Iris pigment epithelial cell (primary cell): Measurements from ENCODE around the gene KANSL2.
A peak's percentile ranks its signal among the peaks of the same experiment; 100 is the strongest.
"Not testable (repeated sequence)": the region's sequence is repeated elsewhere in the genome, so short reads cannot be mapped to it uniquely, and the experiment has no call there.

ENCODE experiments used
- DNase-seq: peaks from one replicate; pipeline ENCODE4 v3.0.0-alpha.2; 2011; ENCODE audit warnings: low read depth

KANSL2 gene, protein sequence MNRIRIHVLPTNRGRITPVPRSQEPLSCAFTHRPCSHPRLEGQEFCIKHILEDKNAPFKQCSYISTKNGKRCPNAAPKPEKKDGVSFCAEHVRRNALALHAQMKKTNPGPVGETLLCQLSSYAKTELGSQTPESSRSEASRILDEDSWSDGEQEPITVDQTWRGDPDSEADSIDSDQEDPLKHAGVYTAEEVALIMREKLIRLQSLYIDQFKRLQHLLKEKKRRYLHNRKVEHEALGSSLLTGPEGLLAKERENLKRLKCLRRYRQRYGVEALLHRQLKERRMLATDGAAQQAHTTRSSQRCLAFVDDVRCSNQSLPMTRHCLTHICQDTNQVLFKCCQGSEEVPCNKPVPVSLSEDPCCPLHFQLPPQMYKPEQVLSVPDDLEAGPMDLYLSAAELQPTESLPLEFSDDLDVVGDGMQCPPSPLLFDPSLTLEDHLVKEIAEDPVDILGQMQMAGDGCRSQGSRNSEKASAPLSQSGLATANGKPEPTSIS

DNA sequence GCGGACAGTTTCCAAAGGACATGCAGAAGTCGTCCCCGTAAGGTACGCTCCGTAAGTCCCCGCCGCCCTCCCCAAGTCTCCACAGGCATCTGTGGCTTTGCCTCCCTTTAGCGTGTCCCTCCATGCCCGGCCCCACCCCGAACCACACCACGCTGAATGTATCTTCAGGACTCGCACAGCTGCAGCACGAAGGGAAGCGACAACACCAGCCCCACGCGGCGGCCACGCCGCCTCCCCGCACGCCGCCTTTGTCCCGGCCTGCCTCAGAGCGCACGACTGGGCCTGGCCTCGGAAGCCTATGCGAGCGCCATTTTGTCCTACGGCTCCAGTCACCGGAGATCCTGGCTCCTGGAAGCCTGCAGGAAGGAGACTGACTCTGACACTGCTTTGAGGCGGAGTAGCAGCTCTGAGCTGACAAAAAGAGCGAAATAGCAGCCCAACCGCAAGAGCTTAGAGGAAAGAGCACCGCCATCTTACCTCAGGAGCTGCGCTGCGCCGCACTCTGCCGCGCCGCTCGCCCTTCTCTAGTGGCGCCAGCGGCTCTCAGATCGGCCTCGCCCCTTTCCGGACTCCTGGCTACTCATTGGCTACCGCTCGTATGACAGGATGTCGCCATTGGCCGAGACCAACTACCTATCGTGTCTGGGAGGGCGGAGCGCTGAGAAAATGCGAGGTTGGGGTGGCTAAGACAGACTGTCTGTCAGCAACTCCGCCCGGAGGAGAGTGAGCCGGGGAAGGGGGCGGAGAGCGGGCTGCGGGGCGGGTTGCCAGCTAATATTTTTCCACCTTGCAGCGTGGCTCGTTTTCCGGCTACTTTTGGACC lies at the start of gene KANSL2:
TSS of gene KANSL2 (minus strand) at position 529 of the 823 bp plus-strand sequence. CDS start 606 bp downstream, outside the sequence.
- peak; percentile 100 for DNase-seq

DNA sequence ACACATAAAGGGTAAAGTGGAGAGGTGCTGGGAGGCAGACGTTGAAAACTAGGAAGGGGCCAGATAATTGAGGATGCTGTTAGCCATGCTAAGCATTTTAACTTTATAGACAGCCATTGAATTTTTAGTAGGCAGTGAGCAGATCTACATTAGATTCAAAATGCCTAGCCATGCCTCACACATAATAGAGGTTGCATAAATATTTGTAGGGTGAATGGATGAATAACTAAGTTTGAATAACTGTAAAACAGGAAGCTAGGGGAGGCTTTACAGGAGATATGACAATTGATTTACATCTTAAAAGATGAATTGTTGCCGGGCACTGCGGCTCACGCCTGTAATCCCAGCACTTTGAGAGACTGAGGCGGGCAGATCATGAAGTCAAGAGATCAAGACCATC lies 46.8 kb upstream of the KANSL2 start:
- DNase-seq = no peak

DNA sequence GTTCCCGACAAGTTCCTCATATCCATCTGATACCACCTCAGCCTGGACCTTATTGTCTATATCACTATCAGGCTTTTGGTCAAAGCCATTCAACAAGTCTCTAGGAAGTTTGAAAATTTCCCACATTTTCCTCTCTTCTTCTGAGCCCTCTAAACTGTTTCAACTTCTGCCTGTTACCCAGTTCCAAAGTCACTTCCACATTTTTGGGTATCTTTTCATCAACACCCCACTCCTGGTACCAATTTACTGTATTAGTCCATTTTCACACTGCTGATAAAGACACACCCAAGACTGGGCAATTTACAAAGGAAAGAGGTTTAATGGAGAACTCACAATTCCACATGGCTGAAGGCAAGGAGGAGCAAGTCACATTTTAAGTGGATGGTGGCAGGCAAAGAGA lies 38.7 kb upstream of the KANSL2 start:
- not testable (repeated sequence) for DNase-seq

DNA sequence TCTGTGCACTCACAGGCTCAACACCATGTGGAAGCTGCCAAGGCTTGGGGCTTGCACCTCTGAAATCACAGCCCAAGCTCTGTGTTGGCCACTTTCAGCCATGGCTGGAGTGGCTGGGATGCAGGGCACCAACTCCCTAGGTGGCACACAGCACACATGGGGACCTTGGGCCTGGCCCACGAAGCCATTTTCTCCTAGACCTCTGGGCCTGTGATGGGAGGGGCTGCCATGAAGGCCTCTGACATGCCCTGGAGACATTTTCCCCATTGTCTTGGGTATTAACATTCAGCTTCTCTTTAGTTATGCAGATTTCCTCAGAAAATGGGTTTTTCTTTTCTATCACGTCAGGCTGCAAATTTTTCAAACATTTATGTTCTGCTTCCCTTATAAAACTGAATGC lies 38.1 kb upstream of the KANSL2 start:
- DNase-seq = not testable (repeated sequence)

DNA sequence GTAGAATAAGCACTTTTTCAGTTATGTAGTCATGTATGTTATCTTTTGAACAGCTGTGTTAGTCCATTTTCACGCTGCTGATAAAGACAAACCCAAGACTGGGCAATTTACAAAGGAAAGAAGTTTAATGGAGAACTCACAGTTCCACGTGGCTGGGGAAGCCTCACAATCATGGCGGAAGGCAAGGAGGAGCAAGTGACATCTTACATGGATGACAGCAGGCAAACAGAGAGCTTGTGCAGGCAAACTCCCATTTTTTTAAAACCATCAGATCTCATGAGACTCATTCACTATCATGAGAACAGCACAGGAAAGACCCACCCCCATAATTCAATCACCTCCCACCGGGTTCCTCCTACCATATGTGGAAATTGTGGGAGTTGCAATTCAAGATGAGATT lies 37.0 kb upstream of the KANSL2 start:
- DNase-seq = not testable (repeated sequence)

DNA sequence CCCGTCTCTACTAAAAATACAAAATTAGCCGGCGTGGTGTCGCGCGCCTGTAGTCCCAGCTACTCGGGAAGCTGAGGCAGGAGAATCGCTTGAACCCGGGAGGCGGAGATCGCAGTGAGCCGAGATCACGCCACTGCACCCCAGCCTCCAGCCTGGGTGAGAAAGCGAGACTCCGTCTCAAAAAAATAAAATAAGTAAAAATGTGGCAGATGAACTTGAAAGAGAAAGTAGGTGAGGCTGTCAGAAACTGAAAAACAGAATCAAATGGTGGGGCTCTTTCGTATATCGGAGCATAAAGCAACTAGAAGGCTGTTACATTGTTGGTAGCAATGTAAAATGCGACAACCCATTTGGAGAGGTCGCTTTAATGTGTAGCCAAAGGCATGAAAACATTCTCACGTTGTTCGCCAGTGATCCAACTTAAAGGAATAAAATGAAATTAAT lies 35.2 kb upstream of the KANSL2 start:
- DNase-seq = peak; percentile 9

DNA sequence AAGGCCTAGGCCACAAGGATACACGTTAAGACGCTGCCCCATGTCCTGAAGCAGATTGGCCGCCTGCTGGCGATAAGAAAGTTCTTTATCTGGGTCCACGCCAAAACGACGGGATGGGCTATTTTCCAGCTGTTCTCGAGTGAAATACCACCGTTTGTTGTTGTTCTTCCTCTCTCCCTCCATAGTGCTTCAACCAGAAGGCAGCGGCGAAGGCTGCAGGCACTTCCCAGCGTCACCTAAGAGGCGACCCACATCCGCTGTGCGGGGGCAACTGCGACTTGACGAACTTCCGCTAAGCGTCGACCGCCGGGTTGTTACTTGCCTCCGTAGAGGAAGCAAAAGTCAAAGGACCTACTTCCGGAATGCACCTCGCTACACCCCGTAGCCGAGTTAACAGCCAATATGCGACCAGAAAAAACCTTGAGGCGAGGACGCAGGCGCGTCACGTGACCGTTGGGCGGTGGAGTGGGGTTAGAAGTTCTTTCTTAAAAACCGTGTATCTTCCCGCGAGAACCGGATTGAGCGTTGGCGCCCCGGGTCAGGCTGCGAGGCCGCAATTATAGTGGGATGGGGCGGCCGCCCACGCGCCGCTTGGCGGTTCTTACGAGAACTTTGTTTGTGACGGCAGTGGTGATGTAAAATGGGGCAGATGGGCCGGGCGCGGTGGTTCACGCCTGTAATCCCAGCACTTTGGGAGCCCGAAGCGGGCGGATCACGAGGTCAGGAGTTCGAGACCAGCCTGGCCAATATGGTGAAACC lies 34.6 kb upstream of the KANSL2 start, which contains the start of gene CCNT1:
TSS of gene CCNT1 (minus strand) at position 215 of the 759 bp plus-strand sequence. CDS start at position 183, 32 bp downstream.
- DNase-seq = peak; percentile 100

DNA sequence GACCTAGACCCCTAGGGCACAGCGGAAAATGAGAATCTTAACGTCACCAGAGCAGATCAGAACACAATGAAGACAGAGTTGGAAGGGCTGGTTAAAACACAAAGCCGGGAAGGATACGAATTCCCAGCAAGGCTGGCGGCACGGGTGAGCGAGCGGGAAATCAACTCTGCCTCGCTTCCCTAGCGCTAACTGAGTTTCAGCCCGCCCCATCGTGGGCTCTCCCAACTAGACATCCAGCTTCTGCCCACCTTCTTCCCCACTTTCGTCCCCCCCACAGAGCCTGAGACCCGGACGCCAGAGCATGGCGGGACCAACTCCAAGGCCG lies 34.1 kb upstream of the KANSL2 start:
- DNase-seq = no peak

DNA sequence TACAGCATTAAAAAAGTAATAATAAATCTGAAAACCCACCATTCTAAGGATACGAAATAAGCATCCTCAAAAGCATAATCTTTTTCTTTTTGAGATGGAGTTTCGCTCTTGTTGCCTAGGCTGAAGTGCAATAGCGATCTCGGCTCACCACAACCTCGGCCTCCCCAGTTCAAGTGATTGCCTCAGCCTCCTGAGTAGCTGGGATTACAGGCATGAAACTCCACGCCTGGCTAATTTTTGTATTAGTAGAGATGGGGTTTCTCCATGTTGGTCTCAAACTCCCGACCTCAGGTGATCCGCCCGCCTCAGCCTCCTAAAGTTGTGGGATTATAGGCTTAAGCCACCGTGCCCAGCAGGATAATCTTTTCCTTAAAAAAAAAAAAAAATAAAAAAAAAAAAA lies 30.2 kb upstream of the KANSL2 start:
- DNase-seq = no peak

DNA sequence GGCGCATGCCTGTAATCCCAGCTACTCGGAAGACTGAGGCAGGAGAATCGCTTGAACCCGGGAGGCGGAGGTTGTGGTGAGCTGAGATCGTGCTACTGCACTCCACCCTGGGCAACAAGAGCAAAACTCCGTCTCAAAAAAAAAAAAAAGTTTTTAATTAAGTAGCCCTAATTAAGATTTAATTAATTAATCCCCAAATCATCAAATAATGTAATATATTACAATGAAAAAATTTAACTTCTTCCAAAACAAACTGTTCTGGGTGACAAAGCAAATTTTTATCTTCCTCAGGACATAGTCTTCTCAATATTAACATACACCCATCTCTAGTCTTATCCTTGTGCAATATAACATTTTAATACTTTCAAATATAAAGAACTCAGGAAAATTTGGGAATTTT lies 16.8 kb upstream of the KANSL2 start:
- DNase-seq = not testable (repeated sequence)

DNA sequence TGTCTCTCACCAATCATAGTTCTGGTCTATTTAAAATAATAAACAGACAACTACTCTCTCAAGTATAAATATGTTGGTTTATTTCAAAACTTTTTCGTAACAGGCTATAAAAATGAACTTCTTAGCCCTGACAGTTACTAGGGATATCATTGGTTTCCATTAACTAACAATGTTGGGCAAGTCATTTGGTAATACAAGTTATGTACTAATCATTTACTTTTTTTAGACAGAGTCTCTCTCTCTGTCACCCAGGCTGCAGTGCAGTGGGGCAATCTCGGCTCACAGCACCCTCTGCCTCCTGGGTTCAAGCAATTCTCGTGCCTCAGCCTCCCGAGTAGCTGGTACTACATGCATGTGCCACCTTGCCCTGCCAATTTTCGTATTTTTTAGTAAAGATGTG lies 14.6 kb upstream of the KANSL2 start:
- no peak for DNase-seq

DNA sequence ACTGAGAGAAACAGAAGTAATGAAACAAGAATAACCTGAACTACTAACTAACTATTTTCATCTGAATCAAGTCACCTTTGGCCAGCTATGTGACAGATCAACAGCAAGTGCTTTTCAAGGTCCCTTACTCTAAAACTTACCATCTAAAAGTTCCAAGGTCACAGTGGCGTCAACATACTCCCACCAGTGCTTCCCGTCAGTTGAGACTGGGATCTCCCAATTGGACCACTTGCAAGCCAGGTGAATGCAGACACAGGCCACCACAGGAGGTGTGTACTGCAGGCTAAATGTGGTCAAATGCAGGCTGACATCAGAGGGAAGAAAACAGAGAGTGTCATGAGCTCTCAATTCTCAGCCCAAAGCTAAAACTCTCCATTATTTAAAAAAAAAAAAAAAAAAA lies 13.8 kb upstream of the KANSL2 start:
- DNase-seq = no peak

DNA sequence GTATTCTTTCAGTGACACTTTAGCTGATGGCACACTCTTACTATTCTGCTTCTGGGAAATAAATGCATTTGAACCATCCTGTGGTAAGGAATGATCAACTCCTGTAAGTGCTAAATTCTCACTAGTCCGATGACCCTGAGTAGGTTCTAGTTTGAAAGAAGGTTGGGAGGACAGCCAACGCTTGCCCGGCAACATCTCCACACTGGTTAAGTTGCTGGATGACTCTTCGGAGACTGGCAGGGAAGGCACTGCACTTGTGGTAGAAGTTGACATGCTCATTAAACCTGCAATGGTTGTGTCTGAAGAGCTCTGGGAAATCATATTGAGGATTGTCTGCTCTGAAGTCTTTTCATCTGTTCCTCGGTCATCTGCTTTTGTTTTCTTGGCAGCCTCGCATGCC lies 12.0 kb upstream of the KANSL2 start:
- no peak for DNase-seq

DNA sequence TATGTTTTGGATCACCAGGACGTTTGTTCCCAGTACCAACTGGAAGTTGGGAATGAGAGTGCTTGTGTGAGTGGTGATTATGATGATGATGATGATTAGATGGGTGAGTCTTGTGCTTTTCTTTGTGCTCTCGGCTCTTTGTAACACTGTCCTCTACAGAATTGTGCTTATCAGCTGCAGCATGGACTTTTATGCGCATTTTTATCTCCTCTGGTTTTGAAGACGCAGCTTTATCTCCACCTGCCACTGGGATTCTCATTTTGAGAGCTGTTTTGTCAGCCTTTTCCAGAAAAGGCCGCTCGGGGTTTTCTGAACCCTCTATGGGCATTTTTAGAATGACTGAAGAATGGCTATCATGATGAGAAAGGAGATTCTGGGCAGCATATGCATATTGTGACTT lies 11.5 kb upstream of the KANSL2 start:
- DNase-seq = no peak

DNA sequence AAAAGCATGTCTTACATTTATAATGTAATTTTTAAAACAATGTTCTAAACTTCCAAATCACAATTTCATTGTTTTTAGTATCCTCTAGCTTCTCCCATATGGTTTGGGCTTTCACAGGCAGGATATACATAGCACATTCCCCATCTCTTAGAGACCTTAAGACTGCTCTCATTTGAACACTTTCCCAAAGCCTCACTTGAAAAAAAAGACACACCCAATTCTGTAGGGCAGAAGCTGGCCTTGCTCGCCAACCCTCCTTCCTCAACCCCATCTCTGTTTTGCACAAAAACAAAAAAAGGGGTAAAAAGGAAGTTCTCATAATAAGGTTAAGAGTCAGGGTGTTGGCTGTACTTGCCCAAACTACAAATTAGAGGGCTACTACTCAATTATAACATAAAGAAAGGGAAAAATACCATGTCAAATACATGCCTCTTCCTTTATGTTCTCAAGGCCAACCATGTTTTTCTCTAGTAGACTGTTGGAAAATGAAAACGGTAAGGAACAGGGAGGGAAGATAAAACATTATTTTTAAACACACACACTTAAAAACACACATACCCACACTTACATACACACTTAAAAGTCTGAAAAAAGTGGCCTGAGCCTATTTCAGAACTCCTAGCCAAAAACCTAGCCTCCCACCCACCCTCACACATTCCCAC lies 9.9 kb upstream of the KANSL2 start:
- DNase-seq = no peak

DNA sequence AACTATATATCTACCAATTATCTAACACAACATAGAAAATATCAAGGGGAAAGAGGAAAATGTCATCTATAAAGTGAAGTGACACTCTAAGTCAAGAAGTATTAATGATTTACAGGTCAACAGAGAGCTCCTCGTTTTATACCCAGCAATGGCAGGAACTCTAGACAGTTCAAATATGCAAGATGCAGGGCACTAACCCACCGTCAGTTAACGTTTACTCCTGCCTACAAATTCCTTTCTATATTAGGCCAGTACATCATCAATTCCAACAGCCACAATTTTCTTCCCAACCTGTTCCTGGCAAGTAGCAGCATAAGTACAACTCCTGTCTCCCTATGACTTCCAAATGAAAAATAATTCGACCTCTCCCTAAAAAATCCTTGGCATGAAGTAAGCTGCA lies 9.0 kb upstream of the KANSL2 start:
- DNase-seq = no peak

DNA sequence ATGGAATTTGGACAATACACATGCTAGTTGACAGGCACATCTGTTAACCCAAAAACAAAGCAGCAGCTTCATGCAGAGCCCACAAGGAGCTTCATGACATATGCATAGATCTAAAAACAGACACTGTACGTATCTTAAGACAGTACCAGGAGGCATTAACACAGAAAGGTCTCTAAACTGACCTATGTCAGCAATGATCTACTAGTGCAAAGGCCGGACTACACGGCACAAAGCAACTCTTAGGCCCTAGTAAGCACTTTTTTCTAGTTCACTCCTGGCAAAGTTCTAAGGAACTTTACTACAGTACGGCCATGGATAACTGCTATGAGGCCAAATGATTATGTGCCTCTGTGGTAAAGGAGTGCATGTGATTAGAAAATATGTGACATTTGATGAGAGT lies 8.4 kb upstream of the KANSL2 start:
- DNase-seq = no peak

DNA sequence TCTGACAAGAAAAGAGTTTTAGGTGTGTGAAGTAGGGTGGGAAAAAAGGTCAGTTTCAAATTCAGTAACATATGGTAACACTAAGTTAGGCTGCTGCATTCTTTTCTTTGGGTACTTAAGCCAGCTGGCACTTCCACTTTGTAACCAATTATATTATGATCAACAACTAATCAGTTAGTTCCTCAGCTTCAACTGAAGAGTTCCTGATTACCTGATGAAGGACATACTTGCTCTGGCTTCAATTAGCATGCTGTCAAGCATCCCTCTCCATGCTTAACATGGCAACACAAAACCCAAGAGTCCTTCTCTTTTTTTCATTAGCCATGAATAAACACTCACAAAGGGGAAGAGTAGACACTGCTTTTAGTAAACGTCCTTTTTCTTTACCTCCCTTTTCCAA lies 6.8 kb upstream of the KANSL2 start:
- no peak for DNase-seq

DNA sequence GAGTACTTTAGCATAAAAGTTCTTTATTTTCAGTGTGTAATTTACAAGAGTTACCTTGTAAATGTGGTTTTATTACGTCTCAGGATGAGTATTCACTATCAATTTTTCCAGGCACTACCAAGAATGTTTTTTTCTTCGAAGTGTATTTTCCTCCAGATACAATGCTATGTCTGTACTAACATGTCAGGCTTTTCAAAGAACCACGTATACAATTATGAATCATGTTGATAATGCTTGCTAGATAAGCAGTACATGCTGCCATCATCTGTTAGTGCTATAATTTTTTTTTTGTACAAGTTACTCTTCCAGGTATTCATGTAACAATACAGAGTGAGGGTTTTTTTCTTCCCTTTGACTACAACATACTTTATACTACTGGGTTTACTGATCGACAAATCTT lies 5.6 kb upstream of the KANSL2 start:
- no peak for DNase-seq

DNA sequence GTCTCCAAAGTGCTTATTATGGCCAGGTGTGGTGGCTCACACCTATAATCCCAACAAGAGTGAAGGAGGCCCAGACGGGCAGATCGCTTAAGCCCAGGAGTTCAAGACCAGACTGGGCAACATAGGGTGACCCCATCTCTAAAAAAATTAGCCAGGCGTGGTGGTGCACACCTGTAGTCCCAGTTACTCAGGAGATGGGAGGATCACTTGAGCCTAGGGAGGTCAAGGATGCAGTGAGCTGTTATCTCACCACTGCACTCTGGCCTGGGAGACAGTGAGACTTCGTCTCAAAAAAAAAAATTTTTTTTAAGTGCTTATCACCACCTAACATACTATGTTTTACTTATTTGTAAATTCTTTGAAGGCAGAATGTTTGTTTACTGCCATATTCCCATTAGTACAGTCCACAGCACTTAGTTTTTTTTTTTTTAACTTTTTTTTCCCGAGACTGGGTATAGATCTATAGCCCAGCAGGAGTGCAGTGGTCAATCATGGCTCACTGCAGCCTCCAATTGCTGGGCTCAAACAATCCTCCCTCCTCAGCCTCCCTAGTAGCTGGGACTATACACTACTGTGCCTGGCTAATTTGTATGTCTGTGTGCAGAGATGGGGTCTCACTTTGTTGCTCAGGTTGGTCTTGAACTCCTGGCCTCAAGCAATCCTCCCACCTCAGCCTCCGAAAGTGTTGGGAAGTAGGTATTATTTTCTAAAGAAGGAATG lies 4.7 kb upstream of the KANSL2 start:
- DNase-seq = no peak

DNA sequence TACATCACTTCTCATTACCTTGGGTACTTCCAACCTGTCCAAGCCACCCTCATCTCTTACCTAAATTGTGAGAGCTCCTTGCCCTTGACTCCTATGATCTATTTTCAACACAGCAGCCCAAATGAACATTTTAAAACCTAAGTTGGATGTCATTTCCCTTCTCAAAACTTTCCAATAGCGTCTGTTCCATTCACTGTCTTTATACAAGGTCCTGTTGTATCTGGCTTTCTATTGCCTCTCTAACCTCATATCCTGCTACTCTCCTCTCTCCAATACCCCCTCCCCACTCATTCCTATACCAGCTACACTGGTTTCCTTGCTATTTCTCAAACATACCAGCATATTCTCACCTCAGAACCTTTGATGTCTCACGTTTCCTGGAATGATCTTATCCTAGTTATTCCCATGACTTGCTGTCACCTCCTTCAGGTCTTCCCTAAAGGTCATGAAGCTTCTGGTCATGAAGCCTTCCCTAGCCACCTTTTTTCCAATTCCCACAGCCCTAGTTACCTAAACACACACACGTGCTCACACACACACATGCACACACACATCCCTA lies 4.1 kb upstream of the KANSL2 start:
- no peak for DNase-seq
